Suprapubic skin (tissue), 4 donors: ENCODE results near the gene RAP1A. TPM values are rescaled to one million over a fixed set of nuclear protein-coding genes. Genes with fewer than 3 reads are reported as not detected.

Source experiments
- DNase-seq, 2 donors: peaks; one replicate each; pipeline ENCODE4 v3.0.0-alpha.2; 2019; ENCODE audit warnings: low spot score in 2 of 2
- H3K27ac ChIP-seq: fragments of 200-600 bp; sonication (generic); one replicate; pipeline ENCODE4 v1.5.1; 2019
- H3K27me3 ChIP-seq: fragments of 200-600 bp; sonication (generic); one replicate; pipeline ENCODE4 v1.5.1; 2019
- H3K36me3 ChIP-seq: fragments of 200-600 bp; sonication (generic); one replicate; pipeline ENCODE4 v1.5.1; 2019
- H3K4me1 ChIP-seq: fragments of 200-600 bp; sonication (generic); one replicate; pipeline ENCODE4 v1.5.1; 2019
- H3K4me3 ChIP-seq: fragments of 200-600 bp; sonication (generic); one replicate; pipeline ENCODE4 v1.5.1; 2019; ENCODE audit warnings: mild to moderate bottlenecking
- H3K9me3 ChIP-seq: fragments of 200-600 bp; sonication (generic); one replicate; pipeline ENCODE4 v1.5.1; 2019
- CTCF ChIP-seq, 2 donors: fragments of 200-600 bp in 1 of 2; fragments of 450-650 bp in 1 of 2; sonication (generic) in 1 of 2; IDR thresholded peaks; one replicate each; pipeline ENCODE4 v1.5.1; 2016 to 2019; ENCODE audit warnings: antibody characterized with exemption in 2 of 2, mild to moderate bottlenecking in 1 of 2, moderate library complexity in 1 of 2
- EP300 ChIP-seq: sonication (generic); formaldehyde crosslinking; IDR thresholded peaks from one replicate; pipeline ENCODE4 v1.6.1; 2017; ENCODE audit warnings: antibody characterized with exemption
- POLR2A ChIP-seq, 2 donors: fragments of 450-650 bp; IDR thresholded peaks; one replicate each; pipeline ENCODE4 v1.6.1; 2017; ENCODE audit warnings: antibody characterized with exemption in 2 of 2, mild to moderate bottlenecking in 2 of 2, moderate library complexity in 2 of 2
- POLR2AphosphoS5 ChIP-seq, 3 donors: sonication (generic); formaldehyde crosslinking; IDR thresholded peaks; one replicate each; pipeline ENCODE4 v1.6.1; 2017; ENCODE audit warnings: antibody characterized with exemption in 3 of 3
- WGBS: methylation state at CpG from one replicate; pipeline ENCODE4 v1.1.5; 2018; 5-methylcytosine and 5-hydroxymethylcytosine counted together
- total RNA-seq, 4 donors: library from RNA; depleted of rRNA; stranded (reverse); fragments of >200 nt; gene quantifications; one replicate each; pipeline ENCODE4 v1.1.0, GENCODE V29; 2016

The RAP1A gene
- total RNA-seq, 4 donors from 2014 or later, result 31.0 to 38.4 (median 35.3) TPM

- Histone ChIP-seq H3K27ac (no peak overlapping the region), H3K27me3 (no peaks in the 10 kb centered on the region), H3K4me3 (no peak overlapping the region), H3K36me3 (no peaks in the 10 kb centered on the region), H3K9me3 (no peaks in the 10 kb centered on the region), H3K4me1 (peaks cover 65% of the 10 kb centered on the region)
- no peak for DNase-seq
- TF ChIP-seq POLR2AphosphoS5 (IDR thresholded peaks at IDR 0.05), result no peak
- no peak for TF ChIP-seq CTCF (IDR thresholded peaks at IDR 0.05)
- TF ChIP-seq POLR2A (IDR thresholded peaks at IDR 0.05), result no peak
- TF ChIP-seq EP300, result no peak
- 92% methylated on average over 8 of the region's 8 CpGs for WGBS
Observed at GRCh38 chr1:111735858-111736544, 116.4 kb downstream of the RAP1A start.

GRCh38 chr1:111736548-111737215 is 117.1 kb downstream of the RAP1A start:
- Histone ChIP-seq H3K36me3 (no peaks in the 10 kb centered on the region), H3K9me3 (no peaks in the 10 kb centered on the region), H3K4me1 (peaks cover 61% of the 10 kb centered on the region), H3K27ac (no peak overlapping the region), H3K4me3 (no peak overlapping the region), H3K27me3 (no peaks in the 10 kb centered on the region)
- TF ChIP-seq POLR2A (IDR thresholded peaks at IDR 0.05) (no peak), EP300 (no peak), CTCF (IDR thresholded peaks at IDR 0.05) (no peak), POLR2AphosphoS5 (IDR thresholded peaks at IDR 0.05) (no peak)
- DNase-seq, result no peak
- 65% methylated on average over 3 of the region's 4 CpGs for WGBS

GRCh38 chr1:111737216-111738132 is 117.9 kb downstream of the RAP1A start:
- H3K4me3 ChIP-seq, result peak overlapping the region; percentile 72
- TF ChIP-seq POLR2A (IDR thresholded peaks at IDR 0.05) (no peak), EP300 (no peak), CTCF (IDR thresholded peaks at IDR 0.05) (no peak), POLR2AphosphoS5 (IDR thresholded peaks at IDR 0.05) (no peak)
- H3K4me1 ChIP-seq, result peaks cover 60% of the 10 kb centered on the region
- WGBS, result 43% methylated on average over 8 of the region's 8 CpGs
- H3K36me3 ChIP-seq, result no peaks in the 10 kb centered on the region
- peak overlapping the region; percentile 93 for H3K27ac ChIP-seq
- no peak for DNase-seq
- H3K27me3 ChIP-seq, result no peaks in the 10 kb centered on the region
- H3K9me3 ChIP-seq, result no peaks in the 10 kb centered on the region

- TF ChIP-seq POLR2AphosphoS5 (IDR thresholded peaks at IDR 0.05) (no peak), EP300 (no peak), POLR2A (IDR thresholded peaks at IDR 0.05) (no peak), CTCF (IDR thresholded peaks at IDR 0.05) (no peak)
- DNase-seq, result no peak
- H3K27ac ChIP-seq, result peak overlapping the region; percentile 93
- H3K27me3 ChIP-seq, result no peaks in the 10 kb centered on the region
- peak overlapping the region; percentile 72 for H3K4me3 ChIP-seq
- no peaks in the 10 kb centered on the region for H3K9me3 ChIP-seq
- H3K4me1 ChIP-seq, result peaks cover 59% of the 10 kb centered on the region
- 11% methylated on average over 8 of the region's 9 CpGs for WGBS
- no peaks in the 10 kb centered on the region for H3K36me3 ChIP-seq
Observed at GRCh38 chr1:111738133-111738435, 118.5 kb downstream of the RAP1A start.
